Stimulated activated CD8-positive, alpha-beta memory T cell treated with anti-CD3 and anti-CD28 coated beads, Interleukin-4, amount 100 ng/mL, for 48 hours (primary cell): ENCODE data around the gene LDLRAD4.
A peak's percentile ranks its signal among the peaks of the same experiment; 100 is the strongest.

Source experiments
- DNase-seq: peaks from one replicate; pipeline ENCODE4 v3.0.0-alpha.2; 2020

The LDLRAD4 gene

DNA sequence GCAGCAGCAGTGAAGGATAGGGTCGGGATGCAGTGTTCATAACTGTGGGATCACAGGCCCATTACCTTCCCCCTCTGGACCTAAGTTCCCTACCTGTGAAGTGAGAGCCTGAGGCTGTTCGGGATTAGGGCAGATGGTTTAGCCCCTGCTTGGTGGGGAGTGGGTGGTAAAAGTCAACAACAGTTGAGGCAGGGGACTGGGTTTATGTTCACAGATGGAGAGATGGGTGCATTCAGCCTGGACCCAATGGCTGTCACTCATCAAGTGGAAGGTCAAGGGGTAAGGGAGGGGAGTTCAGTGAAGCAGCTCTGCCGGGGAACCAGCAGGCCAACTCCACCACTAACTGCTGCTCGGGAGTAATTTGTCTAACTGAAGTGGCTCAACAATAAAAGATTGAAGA, 327.4 kb downstream of the LDLRAD4 start:
- no peak for DNase-seq

DNA sequence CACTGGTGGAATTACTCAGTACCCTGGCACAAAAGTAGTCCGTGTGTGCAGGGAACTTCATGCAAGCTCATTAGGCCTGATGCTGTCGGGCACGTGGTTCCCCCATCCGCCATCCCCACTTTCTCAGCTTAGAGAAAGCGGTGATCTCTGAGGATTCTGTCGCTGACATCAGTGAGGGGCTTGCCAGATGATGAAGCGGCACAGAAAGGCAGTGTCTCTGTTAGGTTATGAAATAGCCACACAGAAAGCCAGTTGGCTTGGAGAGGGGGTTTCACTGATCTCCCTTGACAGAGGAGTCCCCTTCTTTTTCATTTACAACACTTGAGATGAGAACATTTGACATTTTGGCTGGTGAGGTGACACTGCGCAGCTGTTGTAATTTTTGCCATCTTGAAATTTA, 328.1 kb downstream of the LDLRAD4 start:
- no peak for DNase-seq

DNA sequence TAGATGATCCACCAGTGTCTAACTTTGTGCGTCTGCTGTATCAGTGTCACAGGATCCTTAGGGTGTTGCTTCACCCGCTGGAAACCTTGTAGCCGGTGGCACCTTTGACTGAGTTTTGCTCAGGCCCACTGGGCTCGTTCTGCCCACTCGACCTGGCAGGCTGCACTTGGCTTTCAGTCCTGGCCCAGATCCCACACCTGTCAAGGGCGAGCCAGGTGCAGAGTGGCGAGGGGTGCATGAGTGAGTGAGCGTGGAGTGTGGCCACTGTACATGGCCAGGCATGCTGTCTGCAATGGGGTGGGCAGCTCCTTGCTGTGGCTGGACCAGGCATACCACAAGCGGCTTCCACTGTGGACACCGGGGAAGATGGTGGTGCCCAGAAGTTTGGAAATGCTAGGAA, 328.8 kb downstream of the LDLRAD4 start:
- DNase-seq, result no peak

DNA sequence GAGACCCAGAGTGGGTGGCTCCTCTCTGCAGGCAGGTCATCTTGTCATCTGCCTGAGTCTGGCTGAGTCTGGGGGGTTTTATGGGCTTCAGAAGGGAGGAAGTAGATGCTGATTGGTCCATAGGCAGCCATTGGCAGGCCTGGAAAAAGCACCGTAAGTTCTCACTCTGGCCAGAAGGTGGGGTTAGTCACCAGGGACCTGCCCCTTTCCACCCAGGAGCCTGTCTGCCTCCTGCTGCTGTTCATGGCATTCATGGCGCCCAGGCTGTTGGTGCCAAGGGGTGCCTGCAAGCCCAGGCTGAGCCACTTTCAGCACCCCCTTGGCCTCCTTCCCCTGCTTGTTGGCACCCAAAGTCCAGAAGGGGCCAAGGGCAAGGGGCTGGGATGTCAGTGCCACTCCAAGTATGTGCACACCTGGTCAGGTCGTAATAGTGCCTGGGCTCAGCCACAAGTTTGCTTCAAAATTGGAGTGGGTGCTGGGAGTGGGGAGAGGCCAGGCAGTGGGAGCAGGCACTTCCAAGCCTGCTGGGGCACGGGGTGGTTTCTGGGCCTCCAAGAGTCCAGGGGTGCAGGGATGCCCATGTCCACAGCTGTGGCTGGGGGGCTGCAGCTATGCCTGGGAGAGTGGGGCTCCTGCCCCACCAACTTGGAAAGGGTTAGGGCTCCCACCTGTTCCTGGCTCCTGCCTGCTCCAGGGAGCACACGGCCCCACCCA, 329.7 kb downstream of the LDLRAD4 start:
- peak; percentile 5 for DNase-seq

DNA sequence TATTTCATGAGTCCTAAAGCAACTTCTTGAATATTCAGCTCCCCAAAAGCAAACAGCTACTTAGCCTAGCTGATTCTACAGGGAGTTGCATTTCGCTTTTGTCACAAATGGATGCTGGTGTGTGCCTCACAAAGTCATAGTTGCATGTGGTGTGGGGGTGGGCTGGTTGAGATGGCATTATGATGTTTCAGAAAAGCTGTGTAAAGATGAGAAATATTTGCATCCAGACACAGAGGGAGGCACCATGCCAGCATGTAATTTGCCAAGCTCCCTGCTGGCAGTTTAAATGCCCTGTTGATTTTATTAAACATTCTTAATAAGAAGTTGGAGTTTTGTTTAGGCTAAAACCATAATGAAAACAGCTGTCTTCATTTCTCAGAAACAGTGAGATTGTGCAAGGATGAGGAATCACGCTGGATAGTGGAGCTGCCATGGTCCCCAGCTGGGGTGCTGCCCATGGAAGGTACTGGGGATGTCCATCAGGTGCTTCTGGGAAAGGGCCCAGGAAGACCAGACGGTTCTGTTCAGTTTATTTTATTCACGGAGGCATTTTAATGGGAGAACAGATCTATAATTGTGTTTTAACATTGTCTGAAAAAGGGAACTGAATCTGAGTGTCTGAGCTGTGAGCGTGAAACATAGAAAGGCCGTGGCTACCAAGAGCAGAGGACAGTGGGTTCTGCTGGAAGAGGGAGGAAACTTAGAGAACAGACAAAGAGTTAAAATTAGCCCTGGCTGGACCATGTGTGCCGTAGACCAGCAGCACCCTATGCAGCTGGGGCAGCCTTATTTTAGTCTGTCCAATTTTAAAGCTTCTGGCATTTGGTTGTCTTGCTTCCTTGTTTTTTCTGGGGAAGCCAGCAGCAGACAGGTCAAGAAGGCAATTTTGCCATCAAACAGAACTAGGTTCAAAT, 330.7 kb downstream of the LDLRAD4 start:
- DNase-seq, result peak; percentile 9

DNA sequence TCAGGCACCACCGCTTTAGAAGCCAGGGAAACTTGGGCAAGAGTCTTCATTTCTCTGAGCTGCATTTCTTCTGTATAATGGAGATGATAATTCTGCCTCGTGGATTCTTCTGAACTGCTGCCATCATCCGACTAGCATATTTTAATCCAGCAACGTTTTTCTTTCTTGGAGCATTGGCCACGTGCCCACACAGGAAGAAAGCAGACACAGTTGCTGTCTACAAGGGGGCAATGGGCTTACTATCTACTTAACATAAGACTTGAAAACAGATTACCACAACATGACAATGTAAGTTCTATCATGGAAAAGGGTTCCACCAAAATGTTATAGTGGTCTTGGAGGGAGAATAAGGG, 331.3 kb downstream of the LDLRAD4 start:
- DNase-seq, result peak; percentile 1

DNA sequence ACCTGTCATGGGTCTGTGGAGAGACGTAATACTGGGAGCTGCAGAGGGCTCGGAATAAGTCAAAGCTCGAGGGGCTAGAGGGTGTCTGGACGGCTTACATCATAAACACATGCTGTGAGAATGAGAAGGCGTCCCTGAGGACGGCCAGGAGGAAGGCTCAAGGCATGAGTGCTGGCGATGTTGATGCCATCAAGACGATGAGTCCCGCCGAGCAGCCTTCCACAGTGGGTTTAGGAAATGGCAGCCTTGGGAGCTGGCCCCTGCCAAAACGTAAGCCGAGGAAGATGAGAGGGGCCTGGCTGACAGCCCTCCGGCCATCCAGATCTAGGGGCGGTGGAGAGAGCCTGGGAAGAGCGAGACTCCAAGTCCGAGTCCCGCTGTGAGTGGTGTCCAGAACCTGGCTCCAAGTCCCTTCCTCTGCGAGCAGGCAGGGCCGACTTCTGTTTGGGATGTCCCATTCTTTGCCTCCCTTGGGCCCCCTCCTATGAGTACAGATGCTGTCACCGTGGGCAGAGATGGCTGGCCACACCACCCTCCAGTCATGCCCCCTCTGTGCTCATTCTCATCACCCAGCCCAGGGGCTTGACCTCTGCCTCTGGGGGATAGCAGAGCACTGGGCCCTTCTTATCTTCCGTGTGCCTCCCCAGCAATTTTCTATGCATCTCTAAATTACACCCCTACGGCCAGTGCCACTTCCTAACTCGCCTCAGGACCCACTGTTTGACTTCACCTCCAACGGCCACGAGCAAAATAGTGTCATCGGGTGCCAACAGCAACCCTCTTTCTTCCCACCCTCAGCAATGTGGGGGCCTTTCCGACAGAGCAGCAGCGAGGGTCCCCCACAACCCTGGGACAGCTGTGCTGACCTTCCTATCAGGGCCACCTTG, 332.1 kb downstream of the LDLRAD4 start:
- DNase-seq, result no peak

DNA sequence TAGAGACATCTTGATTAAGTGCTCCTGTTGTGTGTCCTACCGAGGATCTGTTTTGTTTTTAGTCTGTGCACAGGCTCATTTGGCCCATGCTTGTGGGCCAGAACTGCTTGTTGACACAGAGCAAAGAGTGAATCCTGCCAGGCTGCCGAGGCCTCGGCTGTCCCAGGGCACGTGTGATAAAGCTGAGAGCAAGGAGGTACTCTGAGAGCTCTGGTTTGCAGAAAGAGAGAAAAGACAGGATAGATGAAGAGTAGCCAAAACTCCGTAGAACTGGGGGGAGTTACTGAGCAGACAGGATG, 332.7 kb downstream of the LDLRAD4 start:
- no peak for DNase-seq

DNA sequence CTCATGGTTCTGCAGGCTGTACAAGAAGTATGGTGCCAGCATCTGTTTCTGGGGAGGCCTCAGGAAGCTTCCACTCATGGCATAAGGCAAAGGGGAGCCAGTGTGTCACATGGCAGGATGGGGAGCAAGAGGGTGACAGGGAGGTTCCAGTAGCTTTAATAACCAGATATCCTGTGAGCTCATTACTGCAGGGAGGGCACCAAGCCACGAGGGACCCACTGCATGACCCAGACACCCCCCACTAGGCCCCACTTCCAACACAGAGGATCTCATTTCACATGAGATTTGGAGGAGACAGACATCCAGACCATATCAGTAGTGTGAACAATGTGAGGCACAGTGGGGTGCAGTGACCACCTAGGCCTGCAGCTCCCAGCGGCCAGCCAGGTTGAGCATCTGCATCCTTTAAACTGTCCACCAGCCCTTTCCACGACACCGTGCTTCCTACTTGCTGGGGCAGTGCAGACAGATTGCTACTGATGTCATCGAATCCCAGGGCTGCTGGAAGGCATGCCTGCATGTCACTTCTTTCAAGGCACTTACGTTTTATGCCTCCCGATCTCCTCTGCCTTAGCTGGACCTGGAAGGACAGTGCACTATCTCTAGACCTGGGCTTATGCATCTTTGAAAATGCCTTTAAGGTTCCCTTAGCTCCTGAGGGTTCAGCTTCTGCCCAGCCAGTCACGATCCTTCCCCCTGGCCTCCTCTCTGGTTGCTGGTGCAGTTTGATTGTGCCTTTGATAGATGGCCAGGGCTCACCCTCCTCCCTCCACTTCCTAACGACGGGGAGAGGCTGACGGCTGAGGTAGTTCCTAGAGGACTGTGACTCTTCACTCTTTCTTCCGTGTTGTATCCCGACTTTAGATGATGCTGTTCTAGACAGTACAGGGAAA, 333.5 kb downstream of the LDLRAD4 start:
- DNase-seq, result no peak

DNA sequence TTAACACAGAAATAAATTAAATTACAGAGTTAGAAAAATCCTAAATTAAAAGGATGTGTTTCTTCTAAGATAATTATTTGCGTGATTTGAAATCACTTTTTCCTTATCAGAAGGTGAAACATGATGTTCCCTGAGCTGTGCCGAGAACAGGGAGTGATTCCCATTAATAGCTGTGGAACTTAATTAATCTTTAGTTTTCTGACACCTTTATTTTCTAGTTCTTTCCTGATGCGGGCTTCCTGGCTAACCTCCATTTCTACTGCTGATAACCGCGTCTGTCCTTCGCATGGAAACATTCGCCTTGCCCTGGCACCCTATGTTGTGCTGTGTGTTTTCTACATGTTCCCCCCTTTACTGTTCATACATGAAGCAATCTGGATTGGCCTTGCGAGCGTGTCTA, 334.9 kb downstream of the LDLRAD4 start:
- no peak for DNase-seq

DNA sequence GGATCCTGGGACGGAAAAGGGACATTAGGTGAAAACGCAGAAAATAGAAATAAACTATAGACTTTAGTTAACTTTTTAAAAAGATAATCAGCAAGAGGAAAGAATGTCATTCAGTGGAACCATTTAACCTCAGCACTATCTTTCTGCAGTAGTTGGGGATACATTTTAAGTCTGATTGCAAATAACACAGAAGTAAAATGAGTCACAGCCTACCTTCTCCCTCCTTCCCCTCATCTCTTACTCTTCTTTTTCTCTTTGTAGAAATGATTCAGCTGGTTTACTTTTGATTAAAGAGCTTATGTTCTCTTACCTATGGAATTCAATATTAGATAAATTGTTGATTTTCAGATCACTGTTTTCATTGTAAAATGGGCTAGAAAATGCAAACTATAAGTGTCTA, 336.6 kb downstream of the LDLRAD4 start:
- DNase-seq, result no peak

DNA sequence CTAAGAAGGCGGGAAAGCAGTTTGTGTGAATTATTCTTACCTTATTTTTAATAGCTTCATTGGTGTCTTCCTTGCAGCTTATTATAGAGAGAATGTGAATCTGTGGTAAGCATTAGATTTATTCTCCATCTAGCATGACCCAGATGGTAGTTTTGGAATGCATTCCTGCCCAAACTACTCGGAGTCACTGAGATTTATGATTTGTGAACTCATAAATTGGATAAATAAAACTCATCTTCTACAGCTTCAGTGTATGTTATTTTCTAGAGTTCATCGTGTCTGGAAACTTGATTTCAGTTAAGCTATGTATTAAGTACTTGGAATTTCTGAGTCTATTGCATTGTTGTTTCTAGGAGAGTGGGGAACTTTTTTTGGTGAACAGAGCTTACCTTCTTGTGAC, 337.3 kb downstream of the LDLRAD4 start:
- no peak for DNase-seq

DNA sequence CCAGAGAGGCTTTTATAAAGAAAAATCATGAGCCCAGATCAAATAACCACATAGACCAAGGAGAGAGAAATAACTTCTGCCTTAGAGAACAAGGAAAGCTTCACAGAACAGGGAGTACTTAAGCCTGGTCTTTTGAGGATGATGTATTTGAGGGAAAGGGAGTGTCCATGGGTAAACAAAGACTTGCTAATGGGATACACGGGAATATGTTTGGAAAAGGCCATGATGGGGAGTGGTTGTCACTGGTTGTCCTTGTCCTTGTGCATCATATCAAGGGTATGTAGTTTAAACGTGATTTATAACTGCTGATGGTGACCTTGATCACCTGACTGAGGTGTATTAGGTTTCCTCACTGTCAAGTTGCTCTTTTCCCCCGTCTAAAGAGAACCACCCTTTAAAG, 337.9 kb downstream of the LDLRAD4 start:
- no peak for DNase-seq

DNA sequence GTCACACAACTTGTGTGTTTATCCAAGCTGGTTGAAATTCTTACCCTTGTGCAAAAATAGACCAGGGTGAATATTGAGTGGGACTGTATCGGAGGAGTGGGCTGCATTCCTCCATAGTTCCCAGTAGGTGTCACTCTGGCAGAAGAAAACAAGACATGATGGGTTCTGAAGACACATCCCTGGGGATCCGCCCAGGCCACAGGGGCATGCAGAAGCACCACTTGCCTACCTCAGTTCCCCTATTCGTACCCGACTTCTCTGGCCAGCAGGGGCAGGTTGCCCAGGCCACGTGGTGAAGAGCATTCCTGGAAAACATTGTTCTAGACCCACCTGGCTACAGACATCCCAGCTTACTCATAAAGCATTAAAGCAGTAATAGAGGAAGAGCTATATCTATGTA, 339.6 kb downstream of the LDLRAD4 start:
- peak; percentile 60 for DNase-seq

DNA sequence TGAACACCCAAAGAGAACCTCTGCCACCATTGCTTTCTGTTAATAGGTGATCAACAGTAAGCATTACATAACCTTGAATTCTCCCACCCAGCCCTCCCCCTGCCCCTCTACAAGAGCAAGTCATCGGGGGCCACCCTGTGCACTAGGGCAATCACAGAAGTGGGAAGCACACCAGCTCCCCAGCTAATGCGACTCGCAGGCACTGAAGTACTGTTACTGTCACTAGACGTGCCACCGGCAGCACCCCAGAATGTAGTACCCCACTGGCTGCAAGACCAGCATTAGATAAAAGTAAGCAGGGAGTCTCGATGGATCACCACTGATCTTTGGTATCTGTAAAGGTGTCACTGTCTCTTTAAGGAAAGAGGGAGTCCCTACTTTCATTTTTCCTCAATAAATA, 340.2 kb downstream of the LDLRAD4 start:
- no peak for DNase-seq

DNA sequence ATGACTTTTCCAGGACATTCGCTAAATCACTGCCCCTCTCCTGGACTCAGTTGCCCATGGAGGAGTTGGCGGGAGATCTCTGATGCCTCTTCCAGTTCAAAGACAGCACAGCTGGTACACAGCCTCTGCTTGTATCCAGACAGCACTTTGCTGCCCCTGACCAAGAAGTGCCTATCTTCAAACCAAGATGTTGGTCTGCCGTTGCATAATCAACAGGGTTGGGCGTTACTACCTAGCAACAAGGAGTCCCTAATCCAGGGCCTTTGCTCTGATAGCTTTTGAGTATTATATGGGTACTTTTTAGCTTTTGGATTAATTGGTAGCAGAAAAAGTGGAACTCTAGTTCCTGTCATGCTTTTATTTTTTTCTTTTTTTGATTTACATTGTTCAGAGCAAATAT, 341.2 kb downstream of the LDLRAD4 start:
- no peak for DNase-seq

DNA sequence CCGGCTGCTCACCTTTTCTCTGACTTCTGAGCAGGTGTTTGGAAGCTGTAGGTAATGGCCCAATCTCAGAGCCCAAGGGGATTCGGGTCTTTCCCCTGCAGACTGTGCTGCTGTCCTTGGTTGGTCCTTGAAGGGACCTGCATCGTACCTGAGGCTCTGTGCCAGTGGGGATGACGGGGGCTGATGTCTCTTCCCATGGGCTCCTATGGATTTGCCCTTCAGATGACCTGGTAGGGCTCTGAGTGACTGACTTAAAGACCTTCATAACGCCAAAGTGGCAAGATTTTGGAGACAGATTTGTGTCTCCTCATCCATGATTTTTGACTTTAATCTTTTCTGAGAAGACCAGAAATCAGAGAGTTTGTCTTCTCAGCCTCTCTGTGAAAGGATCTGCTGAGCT, 341.7 kb downstream of the LDLRAD4 start:
- no peak for DNase-seq

DNA sequence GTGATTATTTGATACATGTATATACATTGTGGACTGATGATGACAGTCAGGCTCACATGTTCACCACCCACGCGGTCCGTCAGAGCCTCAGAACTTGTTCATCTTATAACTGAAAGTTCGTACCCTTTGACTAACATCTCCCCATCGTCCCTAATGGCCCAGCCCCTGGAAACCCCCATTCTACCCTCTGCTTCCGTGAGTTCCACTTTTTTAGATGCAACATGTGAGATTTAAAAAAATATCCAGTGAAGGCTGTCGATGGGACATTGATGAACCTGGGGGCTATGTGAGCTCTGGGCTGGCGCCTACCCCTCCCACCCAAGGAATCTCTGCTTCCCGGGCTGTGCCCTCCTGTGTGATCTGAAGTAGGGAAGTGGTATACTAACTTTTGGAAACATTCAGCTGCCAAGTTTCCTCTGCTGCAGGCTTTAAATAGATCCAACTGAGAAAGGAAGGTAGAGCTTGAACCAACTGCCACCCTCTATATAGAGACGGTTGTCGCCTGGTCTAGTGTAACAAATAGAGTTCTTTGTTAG, 344.0 kb downstream of the LDLRAD4 start:
- peak; percentile 94 for DNase-seq

DNA sequence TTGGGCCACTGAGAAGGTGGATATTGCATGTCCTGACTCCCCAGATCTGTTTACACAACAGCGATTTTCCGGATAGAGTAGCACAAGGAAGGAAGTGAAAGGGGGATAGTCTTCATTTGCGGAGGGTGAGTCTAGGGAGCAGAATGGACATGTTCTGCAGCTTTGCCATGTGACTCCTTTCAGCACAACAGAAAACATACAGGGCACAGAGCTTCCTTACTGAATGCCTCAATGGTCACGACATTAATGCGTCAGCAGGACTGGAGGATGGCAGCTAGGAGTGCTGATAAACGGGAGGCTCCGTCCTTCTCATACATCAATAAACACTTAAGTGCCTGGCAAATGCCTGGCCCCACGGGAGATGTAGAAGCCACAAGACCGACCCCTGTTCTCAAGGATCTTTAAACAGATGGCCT, 344.8 kb downstream of the LDLRAD4 start:
- DNase-seq, result no peak

DNA sequence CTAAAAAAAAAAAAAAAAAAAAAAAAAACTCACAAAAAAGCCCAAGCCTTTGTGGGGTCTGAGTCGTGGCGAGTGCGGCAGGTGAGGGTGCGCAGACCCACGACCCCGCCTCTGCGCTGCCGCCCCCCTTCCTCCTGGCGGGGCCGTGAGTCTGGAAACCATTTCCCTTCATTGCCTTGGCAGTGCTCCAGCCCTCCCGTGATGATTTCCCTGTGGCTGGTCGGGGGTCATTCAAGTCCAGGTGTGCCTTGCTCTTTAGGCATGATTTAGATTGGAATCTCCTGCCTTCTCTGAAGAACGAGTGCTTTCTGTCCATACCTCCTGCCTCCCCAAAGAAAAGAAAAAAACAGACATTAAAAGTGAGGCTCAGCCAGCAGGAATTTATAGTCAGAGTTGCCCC, 346.0 kb downstream of the LDLRAD4 start:
- no peak for DNase-seq

DNA sequence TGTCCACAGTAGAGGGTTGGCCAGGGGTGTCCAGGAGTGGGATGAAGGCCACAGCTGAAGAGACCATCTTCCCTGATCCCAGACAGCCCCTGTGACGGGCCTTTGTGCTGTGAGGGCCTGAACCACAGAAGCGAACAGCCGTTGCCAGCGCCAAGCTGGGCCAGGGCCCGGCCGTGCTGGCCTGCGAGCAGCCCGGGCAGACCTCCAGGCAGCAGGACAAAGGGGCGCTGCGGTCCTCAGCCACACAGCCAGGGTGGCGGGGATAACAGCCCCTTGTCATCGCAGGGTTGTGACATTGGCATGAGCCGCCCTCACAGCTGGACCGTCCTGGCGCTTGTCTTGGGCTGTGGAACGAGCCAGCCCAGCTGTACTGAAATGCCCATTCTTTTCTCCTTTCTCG, 346.7 kb downstream of the LDLRAD4 start:
- no peak for DNase-seq
